ENCODE results near the gene SMDT1. TPM values are rescaled to one million over a fixed set of nuclear protein-coding genes. Genes with fewer than 3 reads are reported as not detected.

SMDT1 gene
- 113 TPM for total RNA-seq
- polyA plus RNA-seq (ENCODE audit: insufficient read depth, low read depth, low replicate concordance): 264 TPM
- long read RNA-seq, donor 1, transcript SMDT1-201 (3 exons, 1,567 nt): major isoform, 106 of 110 reads
- long read RNA-seq, donor 1, partial matches to known transcripts: 0 of 110 reads
- long read RNA-seq, donor 1, other reads (novel, unspliced or antisense): 0 of 110 reads
- long read RNA-seq, donor 2, transcript SMDT1-201 (3 exons, 1,567 nt): major isoform, 141 of 163 reads
- long read RNA-seq, donor 2, transcript SMDT1-202 (3 exons, 591 nt): minor isoform, 8 of 163 reads
- long read RNA-seq, donor 2, partial matches to known transcripts: 5 of 163 reads
- long read RNA-seq, donor 2, other reads (novel, unspliced or antisense): 5 of 163 reads
- long read RNA-seq, donor 3, transcript SMDT1-202 (3 exons, 591 nt): minor isoform, 10 of 141 reads
- long read RNA-seq, donor 3, transcript SMDT1-201 (3 exons, 1,567 nt): major isoform, 124 of 141 reads
- long read RNA-seq, donor 3, partial matches to known transcripts: 0 of 141 reads
- long read RNA-seq, donor 3, other reads (novel, unspliced or antisense): 5 of 141 reads
- long read RNA-seq, donor 4, transcript SMDT1-201 (3 exons, 1,567 nt): major isoform, 141 of 157 reads
- long read RNA-seq, donor 4, transcript SMDT1-202 (3 exons, 591 nt): minor isoform, 13 of 157 reads
- long read RNA-seq, donor 4, partial matches to known transcripts: 0 of 157 reads
- long read RNA-seq, donor 4, other reads (novel, unspliced or antisense): 0 of 157 reads
- long read RNA-seq, donor 5, transcript SMDT1-201 (3 exons, 1,567 nt): major isoform, 8 of 8 reads
- long read RNA-seq, donor 5, partial matches to known transcripts: 0 of 8 reads
- long read RNA-seq, donor 5, other reads (novel, unspliced or antisense): 0 of 8 reads
- long read RNA-seq, donor 6, transcript SMDT1-201 (3 exons, 1,567 nt): major isoform, 231 of 1,021 reads
- long read RNA-seq, donor 6, transcript SMDT1-202 (3 exons, 591 nt): minor isoform, 17 of 1,021 reads
- long read RNA-seq, donor 6, partial matches to known transcripts: 92 of 1,021 reads
- long read RNA-seq, donor 6, other reads (novel, unspliced or antisense): 679 of 1,021 reads
- long read RNA-seq, donor 7, transcript SMDT1-202 (3 exons, 591 nt): minor isoform, 7 of 97 reads
- long read RNA-seq, donor 7, transcript SMDT1-201 (3 exons, 1,567 nt): major isoform, 76 of 97 reads
- long read RNA-seq, donor 7, partial matches to known transcripts: 8 of 97 reads
- long read RNA-seq, donor 7, other reads (novel, unspliced or antisense): 4 of 97 reads
- long read RNA-seq, donor 8, transcript SMDT1-202 (3 exons, 591 nt): minor isoform, 8 of 141 reads
- long read RNA-seq, donor 8, transcript SMDT1-201 (3 exons, 1,567 nt): major isoform, 124 of 141 reads
- long read RNA-seq, donor 8, partial matches to known transcripts: 7 of 141 reads
- long read RNA-seq, donor 8, other reads (novel, unspliced or antisense): 0 of 141 reads
- long read RNA-seq, donor 9, transcript SMDT1-201 (3 exons, 1,567 nt): major isoform, 41 of 44 reads
- long read RNA-seq, donor 9, partial matches to known transcripts: 0 of 44 reads
- long read RNA-seq, donor 9, other reads (novel, unspliced or antisense): 0 of 44 reads
- long read RNA-seq, donor 10, transcript SMDT1-202 (3 exons, 591 nt): minor isoform, 9 of 125 reads
- long read RNA-seq, donor 10, transcript SMDT1-201 (3 exons, 1,567 nt): major isoform, 94 of 125 reads
- long read RNA-seq, donor 10, partial matches to known transcripts: 21 of 125 reads
- long read RNA-seq, donor 10, other reads (novel, unspliced or antisense): 0 of 125 reads

GRCh38 chr22:42079319-42080251 lies at the start of gene SMDT1:
Gene SMDT1 (plus strand): TSS chr22:42079700. CDS start chr22:42079769, 69 bp downstream.
- peak within 1 kb of the TSS; percentile 89 to 97 (median 89) for H3K4me3 ChIP-seq (ENCODE audit: low read length in 3 of 3)
- FAIRE-seq: peak; percentile 97
- peak; percentile 98 to 100 (median 99) for DNase-seq
- H3K36me3 ChIP-seq (ENCODE audit: control insufficient read depth in 2 of 3, insufficient read depth in 3 of 3, low read length in 3 of 3): peaks cover 3 to 24% (median 11%) of the 10 kb centered on the region in 3 donors
- intact Hi-C loops (cut with DNase I): no loop called here
- H3K9ac ChIP-seq (ENCODE audit: low read length in 3 of 3): peak within 1 kb of the TSS; percentile 83 to 97 (median 96)
- H3K9me3 ChIP-seq (ENCODE audit: control insufficient read depth in 2 of 3, insufficient read depth in 1 of 3, low read length in 3 of 3): no peaks in the 10 kb centered on the region
- peaks cover 5 to 21% (median 11%) of the 10 kb centered on the region in 3 donors for H3K4me1 ChIP-seq (ENCODE audit: control insufficient read depth in 2 of 3, insufficient read depth in 2 of 3, low read depth in 1 of 3, low read length in 3 of 3)
- H3K27ac ChIP-seq (ENCODE audit: low read depth in 2 of 2, low read length in 2 of 2): peak within 1 kb of the TSS; percentile 94 to 99
- no peak for TF ChIP-seq CTCF (IDR thresholded peaks at IDR 0.05; ENCODE audit: borderline replicate concordance, extremely low read depth, insufficient read depth)
- no peaks in the 10 kb centered on the region for H3K27me3 ChIP-seq (ENCODE audit: control insufficient read depth, insufficient read depth, low read length)

- Histone ChIP-seq H3K4me3 (ENCODE audit: low read length in 3 of 3) (no peak overlapping the region), H3K27me3 (ENCODE audit: control insufficient read depth, insufficient read depth, low read length) (no peaks in the 10 kb centered on the region), H3K9ac (ENCODE audit: low read length in 3 of 3) (no peak overlapping the region), H3K27ac (ENCODE audit: low read depth in 2 of 2, low read length in 2 of 2) (no peak overlapping the region), H3K9me3 (ENCODE audit: control insufficient read depth in 2 of 3, insufficient read depth in 1 of 3, low read length in 3 of 3) (no peaks in the 10 kb centered on the region), H3K4me1 (ENCODE audit: control insufficient read depth in 2 of 3, insufficient read depth in 2 of 3, low read depth in 1 of 3, low read length in 3 of 3) (no peaks in the 10 kb centered on the region), H3K36me3 (ENCODE audit: control insufficient read depth in 2 of 3, insufficient read depth in 3 of 3, low read length in 3 of 3) (no peaks in the 10 kb centered on the region)
- intact Hi-C loops (cut with DNase I): no loop called here
- DNase-seq (no peak), FAIRE-seq (no peak)
- TF ChIP-seq CTCF (IDR thresholded peaks at IDR 0.05; ENCODE audit: borderline replicate concordance, extremely low read depth, insufficient read depth): no peak
Observed at GRCh38 chr22:42033263-42034181, 46.0 kb upstream of the SMDT1 start.

Measured in kidney (tissue), 22 donors.